Ascending aorta (tissue), 2 donors: ENCODE results near the gene DNAJC6. TPM values are rescaled to one million over a fixed set of nuclear protein-coding genes. Genes with fewer than 3 reads are reported as not detected.

Experiments
- DNase-seq, 2 donors: peaks; one replicate each; pipeline ENCODE4 v3.0.0-alpha.2; 2019; ENCODE audit warnings: low spot score in 2 of 2
- H3K27ac ChIP-seq, 2 donors: fragments of 200-600 bp; sonication (generic); one replicate each; pipeline ENCODE4 v1.5.1; 2016 to 2017; ENCODE audit warnings: mild to moderate bottlenecking in 1 of 2
- H3K27me3 ChIP-seq: fragments of 200-600 bp; sonication (generic); one replicate; pipeline ENCODE4 v1.5.1; 2017
- H3K36me3 ChIP-seq, 2 donors: fragments of 200-600 bp; sonication (generic); one replicate each; pipeline ENCODE4 v1.5.1; 2016
- H3K4me1 ChIP-seq, 2 donors: fragments of 200-600 bp; sonication (generic); one replicate each; pipeline ENCODE4 v1.5.1; 2016 to 2017; ENCODE audit warnings: mild to moderate bottlenecking in 1 of 2
- H3K4me3 ChIP-seq, 2 donors: fragments of 200-600 bp; sonication (generic); one replicate each; pipeline ENCODE4 v1.5.1; 2016 to 2017; ENCODE audit warnings: mild to moderate bottlenecking in 1 of 2
- H3K9me3 ChIP-seq, 2 donors: fragments of 200-600 bp; sonication (generic); one replicate each; pipeline ENCODE4 v1.5.1; 2016
- intact Hi-C: fragments of 100-400 bp; cut with DNase I; formaldehyde crosslinking; loops from one replicate; pipeline ENCODE4 v1.15.1; 2023
- total RNA-seq: library from RNA; depleted of rRNA; stranded (reverse); fragments of >200 nt; gene quantifications from one replicate; pipeline ENCODE4 v1.1.0, GENCODE V29; 2016
- TF ChIP-seq, protein P1 (sequence below), 3 experiments: fragments of 200-600 bp in 2 of 3; fragments of 450-650 bp in 1 of 3; sonication (generic) in 2 of 3; IDR thresholded peaks; one replicate each; pipeline ENCODE4 v1.5.1; 2016 to 2019; ENCODE audit warnings: antibody characterized with exemption in 3 of 3, mild to moderate bottlenecking in 1 of 3, moderate library complexity in 1 of 3

Gene DNAJC6
- total RNA-seq, 1 donor from 2014 or later, result 0.21 TPM

GRCh38 chr1:65440915-65441314, 131.6 kb downstream of the DNAJC6 start:
- Histone ChIP-seq H3K4me3 (no peak overlapping the region), H3K27me3 (no peaks in the 10 kb centered on the region), H3K4me1 (no peaks in the 10 kb centered on the region), H3K9me3 (no peaks in the 10 kb centered on the region), H3K36me3 (peaks cover 0 to 7% of the 10 kb centered on the region in 2 donors), H3K27ac (no peak overlapping the region)
- TF ChIP-seq, protein P1, sequence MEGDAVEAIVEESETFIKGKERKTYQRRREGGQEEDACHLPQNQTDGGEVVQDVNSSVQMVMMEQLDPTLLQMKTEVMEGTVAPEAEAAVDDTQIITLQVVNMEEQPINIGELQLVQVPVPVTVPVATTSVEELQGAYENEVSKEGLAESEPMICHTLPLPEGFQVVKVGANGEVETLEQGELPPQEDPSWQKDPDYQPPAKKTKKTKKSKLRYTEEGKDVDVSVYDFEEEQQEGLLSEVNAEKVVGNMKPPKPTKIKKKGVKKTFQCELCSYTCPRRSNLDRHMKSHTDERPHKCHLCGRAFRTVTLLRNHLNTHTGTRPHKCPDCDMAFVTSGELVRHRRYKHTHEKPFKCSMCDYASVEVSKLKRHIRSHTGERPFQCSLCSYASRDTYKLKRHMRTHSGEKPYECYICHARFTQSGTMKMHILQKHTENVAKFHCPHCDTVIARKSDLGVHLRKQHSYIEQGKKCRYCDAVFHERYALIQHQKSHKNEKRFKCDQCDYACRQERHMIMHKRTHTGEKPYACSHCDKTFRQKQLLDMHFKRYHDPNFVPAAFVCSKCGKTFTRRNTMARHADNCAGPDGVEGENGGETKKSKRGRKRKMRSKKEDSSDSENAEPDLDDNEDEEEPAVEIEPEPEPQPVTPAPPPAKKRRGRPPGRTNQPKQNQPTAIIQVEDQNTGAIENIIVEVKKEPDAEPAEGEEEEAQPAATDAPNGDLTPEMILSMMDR (IDR thresholded peaks at IDR 0.05), result no peak
- no peak for DNase-seq
- intact Hi-C loops, result no loop called here

DNA sequence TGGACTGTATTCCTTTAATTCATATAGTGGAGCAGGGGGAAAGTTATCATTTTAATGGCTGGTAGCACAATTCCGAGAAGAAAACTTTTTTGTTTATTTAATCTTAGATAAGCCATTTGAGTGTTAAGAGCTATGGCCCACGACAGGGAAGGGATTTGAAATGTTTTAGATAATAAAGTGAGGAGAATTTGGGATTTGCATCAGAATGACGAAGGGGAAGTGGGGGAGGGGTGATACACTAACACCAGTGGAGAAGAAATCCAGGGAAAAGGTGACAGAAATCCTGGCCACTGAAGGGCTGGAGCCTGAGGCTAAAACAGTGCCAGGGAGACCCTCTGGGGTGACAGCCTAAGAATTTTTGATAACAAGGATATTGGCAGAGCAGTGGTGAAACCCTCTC, 132.1 kb downstream of the DNAJC6 start:
- Histone ChIP-seq H3K4me3 (no peak overlapping the region), H3K9me3 (no peaks in the 10 kb centered on the region), H3K4me1 (no peaks in the 10 kb centered on the region), H3K27me3 (no peaks in the 10 kb centered on the region), H3K36me3 (peaks cover 0 to 7% of the 10 kb centered on the region in 2 donors), H3K27ac (no peak overlapping the region)
- no peak for DNase-seq
- TF ChIP-seq, protein P1 (IDR thresholded peaks at IDR 0.05), result no peak
- intact Hi-C loops, result no loop called here

DNA sequence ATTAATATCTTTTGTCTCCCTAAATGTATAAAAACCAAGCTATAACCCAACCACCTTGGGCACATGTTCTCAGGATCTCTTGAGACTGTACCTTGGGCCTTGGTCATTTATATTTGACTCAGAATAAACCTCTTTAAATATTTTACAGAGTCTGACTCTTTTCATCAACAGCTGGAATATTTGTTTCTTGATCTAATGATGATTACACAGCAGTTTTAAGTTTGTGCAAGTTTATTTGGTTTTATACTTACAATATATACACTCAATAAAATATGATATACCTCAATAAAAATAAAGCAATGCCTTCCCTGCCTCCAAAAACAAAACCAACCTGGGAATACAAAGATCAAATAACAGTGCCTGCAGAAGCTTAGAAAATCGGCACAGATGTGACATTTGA, 133.1 kb downstream of the DNAJC6 start:
- Histone ChIP-seq H3K27ac (no peak overlapping the region), H3K9me3 (no peaks in the 10 kb centered on the region), H3K36me3 (peaks cover 0 to under 1% of the 10 kb centered on the region in 2 donors), H3K4me3 (no peak overlapping the region), H3K27me3 (no peaks in the 10 kb centered on the region), H3K4me1 (no peaks in the 10 kb centered on the region)
- TF ChIP-seq, protein P1 (IDR thresholded peaks at IDR 0.05), result no peak
- intact Hi-C loops, result no loop called here
- no peak for DNase-seq

DNA sequence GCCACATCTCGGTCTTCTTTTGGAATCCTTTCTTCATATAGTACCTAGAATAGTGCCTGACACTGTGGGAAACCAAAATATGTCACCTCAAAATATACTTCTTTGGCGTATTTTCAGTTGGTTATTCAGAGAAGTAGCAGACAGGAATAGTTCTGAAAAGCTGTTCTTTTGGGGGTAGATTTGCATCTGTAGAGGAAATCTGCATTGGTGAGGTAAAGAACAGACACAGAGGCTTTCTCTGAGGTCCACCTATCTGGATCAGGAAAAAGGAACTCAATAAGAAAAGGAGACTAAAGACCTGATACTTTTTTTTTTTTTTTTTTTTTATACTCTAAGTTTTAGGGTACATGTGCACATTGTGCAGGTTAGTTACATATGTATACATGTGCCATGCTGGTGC, 134.3 kb downstream of the DNAJC6 start:
- Histone ChIP-seq H3K4me3 (no peak overlapping the region), H3K4me1 (no peaks in the 10 kb centered on the region), H3K27ac (no peak overlapping the region), H3K27me3 (no peaks in the 10 kb centered on the region), H3K36me3 (no peaks in the 10 kb centered on the region), H3K9me3 (no peaks in the 10 kb centered on the region)
- intact Hi-C loops, result no loop called here
- no peak for DNase-seq
- TF ChIP-seq, protein P1 (IDR thresholded peaks at IDR 0.05), result no peak

DNA sequence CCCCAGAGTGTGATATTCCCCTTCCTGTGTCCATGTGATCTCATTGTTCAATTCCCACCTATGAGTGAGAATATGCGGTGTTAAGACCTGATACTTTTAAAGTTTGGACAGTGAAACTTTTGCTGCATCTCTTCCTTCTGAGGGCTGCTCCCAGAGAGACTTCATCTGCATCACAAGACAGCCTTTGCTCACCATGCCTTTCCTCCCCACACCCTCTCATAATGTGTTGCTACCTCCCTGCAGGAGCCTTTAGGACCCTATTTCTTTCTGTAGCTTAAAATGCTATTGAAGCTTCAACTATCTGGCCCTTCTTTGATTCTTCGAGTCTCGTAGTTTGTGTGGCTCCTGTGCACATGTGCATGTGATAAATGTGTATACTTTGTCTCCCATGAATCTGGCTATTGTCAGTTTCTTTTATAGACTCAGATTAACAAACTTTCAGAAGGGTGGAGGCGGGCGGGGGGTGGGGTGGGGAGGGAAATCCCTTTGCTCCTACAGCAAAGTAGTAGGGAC, 134.8 kb downstream of the DNAJC6 start:
- Histone ChIP-seq H3K27me3 (no peaks in the 10 kb centered on the region), H3K4me3 (no peak overlapping the region), H3K27ac (no peak overlapping the region), H3K4me1 (no peaks in the 10 kb centered on the region), H3K9me3 (no peaks in the 10 kb centered on the region), H3K36me3 (no peaks in the 10 kb centered on the region)
- intact Hi-C loops, result no loop called here
- DNase-seq, result no peak
- TF ChIP-seq, protein P1 (IDR thresholded peaks at IDR 0.05), result no peak

DNA sequence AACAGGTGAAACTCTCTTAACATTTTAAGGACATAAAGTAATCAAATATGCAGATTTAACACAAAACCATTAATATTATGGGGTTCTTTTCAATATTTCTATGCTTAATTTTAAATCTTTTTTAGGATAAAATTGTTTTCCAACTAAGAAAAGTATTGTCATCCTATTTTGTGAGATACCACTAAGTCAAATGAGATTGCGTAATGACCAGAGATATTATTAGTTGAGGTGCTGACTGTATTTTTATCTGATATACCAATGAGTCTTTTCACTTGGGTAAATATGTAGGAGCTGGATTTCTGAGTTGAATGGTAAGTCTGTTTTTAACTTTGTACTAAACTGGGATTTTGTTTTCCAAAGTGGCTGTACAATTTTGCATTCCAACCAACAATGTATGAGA, 136.5 kb downstream of the DNAJC6 start:
- TF ChIP-seq, protein P1 (IDR thresholded peaks at IDR 0.05), result no peak
- no peak for DNase-seq
- no peaks in the 10 kb centered on the region for H3K36me3 ChIP-seq
- H3K4me1 ChIP-seq, result no peaks in the 10 kb centered on the region
- no peak overlapping the region for H3K27ac ChIP-seq
- intact Hi-C loops, result no loop called here
- H3K27me3 ChIP-seq, result no peaks in the 10 kb centered on the region
- no peak overlapping the region for H3K4me3 ChIP-seq
- H3K9me3 ChIP-seq, result no peaks in the 10 kb centered on the region
